Measurements from ENCODE around the gene PLD5.

DNA sequence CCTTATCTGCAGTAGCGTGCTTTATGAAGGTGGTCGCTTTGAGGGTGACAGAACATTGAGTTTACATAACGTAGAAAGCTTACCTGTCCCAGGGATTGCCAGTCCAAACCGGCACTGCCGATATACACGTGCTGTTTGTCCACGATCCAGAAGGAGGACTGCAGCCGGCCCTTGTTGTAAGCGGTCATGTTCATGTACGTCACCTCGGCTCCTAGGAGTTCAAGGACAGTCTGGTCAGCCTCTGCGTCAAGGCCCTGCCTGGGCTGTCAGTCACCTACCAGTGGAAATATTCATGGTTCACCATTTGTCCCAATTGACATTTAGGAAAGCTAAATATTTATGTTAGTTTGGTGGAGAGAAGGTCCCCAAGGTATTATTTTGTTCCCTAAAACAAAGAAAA lies 304.6 kb downstream of the PLD5 start:
- TF ChIP-seq FOXA1 (IDR thresholded peaks at IDR 0.05) (no peak), SP1 (IDR thresholded peaks at IDR 0.05) (no peak), HNF4G (IDR thresholded peaks at IDR 0.05) (no peak), NR2F2 (IDR thresholded peaks at IDR 0.05) (no peak), YY1 (IDR thresholded peaks at IDR 0.05) (no peak), TAF1 (conservative IDR thresholded peaks at IDR 0.05) (no peak), EGR1 (IDR thresholded peaks at IDR 0.05; ENCODE audit: low read depth in 2 of 2) (no peak)
- TF ChIP-seq, protein P1, sequence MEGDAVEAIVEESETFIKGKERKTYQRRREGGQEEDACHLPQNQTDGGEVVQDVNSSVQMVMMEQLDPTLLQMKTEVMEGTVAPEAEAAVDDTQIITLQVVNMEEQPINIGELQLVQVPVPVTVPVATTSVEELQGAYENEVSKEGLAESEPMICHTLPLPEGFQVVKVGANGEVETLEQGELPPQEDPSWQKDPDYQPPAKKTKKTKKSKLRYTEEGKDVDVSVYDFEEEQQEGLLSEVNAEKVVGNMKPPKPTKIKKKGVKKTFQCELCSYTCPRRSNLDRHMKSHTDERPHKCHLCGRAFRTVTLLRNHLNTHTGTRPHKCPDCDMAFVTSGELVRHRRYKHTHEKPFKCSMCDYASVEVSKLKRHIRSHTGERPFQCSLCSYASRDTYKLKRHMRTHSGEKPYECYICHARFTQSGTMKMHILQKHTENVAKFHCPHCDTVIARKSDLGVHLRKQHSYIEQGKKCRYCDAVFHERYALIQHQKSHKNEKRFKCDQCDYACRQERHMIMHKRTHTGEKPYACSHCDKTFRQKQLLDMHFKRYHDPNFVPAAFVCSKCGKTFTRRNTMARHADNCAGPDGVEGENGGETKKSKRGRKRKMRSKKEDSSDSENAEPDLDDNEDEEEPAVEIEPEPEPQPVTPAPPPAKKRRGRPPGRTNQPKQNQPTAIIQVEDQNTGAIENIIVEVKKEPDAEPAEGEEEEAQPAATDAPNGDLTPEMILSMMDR (IDR thresholded peaks at IDR 0.05; ENCODE audit: low read depth, low read length, missing input control): no peak
- TF ChIP-seq, protein P2, sequence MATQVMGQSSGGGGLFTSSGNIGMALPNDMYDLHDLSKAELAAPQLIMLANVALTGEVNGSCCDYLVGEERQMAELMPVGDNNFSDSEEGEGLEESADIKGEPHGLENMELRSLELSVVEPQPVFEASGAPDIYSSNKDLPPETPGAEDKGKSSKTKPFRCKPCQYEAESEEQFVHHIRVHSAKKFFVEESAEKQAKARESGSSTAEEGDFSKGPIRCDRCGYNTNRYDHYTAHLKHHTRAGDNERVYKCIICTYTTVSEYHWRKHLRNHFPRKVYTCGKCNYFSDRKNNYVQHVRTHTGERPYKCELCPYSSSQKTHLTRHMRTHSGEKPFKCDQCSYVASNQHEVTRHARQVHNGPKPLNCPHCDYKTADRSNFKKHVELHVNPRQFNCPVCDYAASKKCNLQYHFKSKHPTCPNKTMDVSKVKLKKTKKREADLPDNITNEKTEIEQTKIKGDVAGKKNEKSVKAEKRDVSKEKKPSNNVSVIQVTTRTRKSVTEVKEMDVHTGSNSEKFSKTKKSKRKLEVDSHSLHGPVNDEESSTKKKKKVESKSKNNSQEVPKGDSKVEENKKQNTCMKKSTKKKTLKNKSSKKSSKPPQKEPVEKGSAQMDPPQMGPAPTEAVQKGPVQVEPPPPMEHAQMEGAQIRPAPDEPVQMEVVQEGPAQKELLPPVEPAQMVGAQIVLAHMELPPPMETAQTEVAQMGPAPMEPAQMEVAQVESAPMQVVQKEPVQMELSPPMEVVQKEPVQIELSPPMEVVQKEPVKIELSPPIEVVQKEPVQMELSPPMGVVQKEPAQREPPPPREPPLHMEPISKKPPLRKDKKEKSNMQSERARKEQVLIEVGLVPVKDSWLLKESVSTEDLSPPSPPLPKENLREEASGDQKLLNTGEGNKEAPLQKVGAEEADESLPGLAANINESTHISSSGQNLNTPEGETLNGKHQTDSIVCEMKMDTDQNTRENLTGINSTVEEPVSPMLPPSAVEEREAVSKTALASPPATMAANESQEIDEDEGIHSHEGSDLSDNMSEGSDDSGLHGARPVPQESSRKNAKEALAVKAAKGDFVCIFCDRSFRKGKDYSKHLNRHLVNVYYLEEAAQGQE (IDR thresholded peaks at IDR 0.05): no peak

Measured in liver (tissue), 3 donors.